Measurements from ENCODE around the gene DAB2IP. TPM values are rescaled to one million over a fixed set of nuclear protein-coding genes. Genes with fewer than 3 reads are reported as not detected.

The DAB2IP gene
- total RNA-seq, 2 donors from 2014 or later: 70.7 to 71.0 TPM

DNA sequence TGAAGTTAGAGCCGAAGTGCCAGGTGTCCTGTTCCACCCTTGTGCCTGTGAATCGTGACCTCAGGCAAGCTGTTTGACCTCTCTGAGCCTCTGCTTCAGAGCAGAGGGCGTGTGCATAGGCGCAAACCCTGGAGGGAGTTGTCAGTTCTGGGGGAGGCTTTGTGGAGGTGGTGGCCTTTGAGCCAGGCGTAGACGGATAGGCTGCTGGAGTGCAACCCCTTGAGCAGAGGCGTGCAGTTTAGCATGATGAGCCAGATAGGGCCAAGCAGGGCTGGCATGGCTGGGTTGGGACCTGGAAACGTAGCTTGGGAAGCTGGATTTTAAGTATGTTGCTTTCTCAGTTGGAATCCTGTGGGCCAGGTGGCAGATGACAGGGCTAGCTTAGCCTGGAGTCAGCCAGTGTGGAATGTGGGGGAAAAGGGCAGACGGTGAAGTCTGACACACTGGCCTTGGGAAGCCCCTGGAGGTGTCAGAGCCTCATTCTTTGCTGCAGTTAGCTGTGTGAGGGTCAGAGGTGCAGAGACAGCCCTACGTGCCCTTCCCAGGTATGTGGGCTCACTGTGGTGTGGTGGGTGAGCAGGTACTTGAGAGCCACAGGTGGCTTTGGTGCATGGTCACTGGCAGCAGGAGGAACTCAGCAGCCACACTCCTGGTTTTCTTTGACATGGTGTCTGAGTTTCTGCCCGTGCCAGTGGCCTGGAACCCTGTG is 93.4 kb downstream of the DAB2IP start:
- no peaks in the 10 kb centered on the region for H3K27me3 Mint-ChIP-seq (ENCODE audit: insufficient read depth)
- H3K4me3 Mint-ChIP-seq: no peak overlapping the region
- Histone ChIP-seq H3K27me3 (ENCODE audit: control insufficient read depth, insufficient read depth, low read length, poor library complexity, severe bottlenecking) (no peaks in the 10 kb centered on the region), H3K9ac (ENCODE audit: extremely low read depth, low read length, poor library complexity, severe bottlenecking) (peak overlapping the region; percentile 60), H3K36me3 (ENCODE audit: control insufficient read depth, insufficient read depth, low read length) (no peaks in the 10 kb centered on the region), H3K27ac (ENCODE audit: low read depth, low read length) (peak overlapping the region; percentile 13), H3K4me1 (ENCODE audit: control insufficient read depth, insufficient read depth, low read length) (peaks cover 20% of the 10 kb centered on the region), H3K4me3 (ENCODE audit: low read length) (no peak overlapping the region), H3K9me3 (ENCODE audit: control insufficient read depth, low read length) (no peaks in the 10 kb centered on the region)
- 67 to 83% methylated on average over 7 to 11 of the region's 11 CpGs for WGBS, 2 experiments (ENCODE audit: insufficient coverage in 1 of 2, insufficient read length in 1 of 2)
- H3K9me3 Mint-ChIP-seq: no peaks in the 10 kb centered on the region
- peak; percentile 78 for DNase-seq
- no peak overlapping the region for H3K27ac Mint-ChIP-seq
- peaks cover 21% of the 10 kb centered on the region for H3K4me1 Mint-ChIP-seq
- no peaks in the 10 kb centered on the region for H3K36me3 Mint-ChIP-seq (ENCODE audit: low read depth)
- TF ChIP-seq, protein P1, sequence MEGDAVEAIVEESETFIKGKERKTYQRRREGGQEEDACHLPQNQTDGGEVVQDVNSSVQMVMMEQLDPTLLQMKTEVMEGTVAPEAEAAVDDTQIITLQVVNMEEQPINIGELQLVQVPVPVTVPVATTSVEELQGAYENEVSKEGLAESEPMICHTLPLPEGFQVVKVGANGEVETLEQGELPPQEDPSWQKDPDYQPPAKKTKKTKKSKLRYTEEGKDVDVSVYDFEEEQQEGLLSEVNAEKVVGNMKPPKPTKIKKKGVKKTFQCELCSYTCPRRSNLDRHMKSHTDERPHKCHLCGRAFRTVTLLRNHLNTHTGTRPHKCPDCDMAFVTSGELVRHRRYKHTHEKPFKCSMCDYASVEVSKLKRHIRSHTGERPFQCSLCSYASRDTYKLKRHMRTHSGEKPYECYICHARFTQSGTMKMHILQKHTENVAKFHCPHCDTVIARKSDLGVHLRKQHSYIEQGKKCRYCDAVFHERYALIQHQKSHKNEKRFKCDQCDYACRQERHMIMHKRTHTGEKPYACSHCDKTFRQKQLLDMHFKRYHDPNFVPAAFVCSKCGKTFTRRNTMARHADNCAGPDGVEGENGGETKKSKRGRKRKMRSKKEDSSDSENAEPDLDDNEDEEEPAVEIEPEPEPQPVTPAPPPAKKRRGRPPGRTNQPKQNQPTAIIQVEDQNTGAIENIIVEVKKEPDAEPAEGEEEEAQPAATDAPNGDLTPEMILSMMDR (conservative IDR thresholded peaks at IDR 0.05): peak; percentile 9

DNA sequence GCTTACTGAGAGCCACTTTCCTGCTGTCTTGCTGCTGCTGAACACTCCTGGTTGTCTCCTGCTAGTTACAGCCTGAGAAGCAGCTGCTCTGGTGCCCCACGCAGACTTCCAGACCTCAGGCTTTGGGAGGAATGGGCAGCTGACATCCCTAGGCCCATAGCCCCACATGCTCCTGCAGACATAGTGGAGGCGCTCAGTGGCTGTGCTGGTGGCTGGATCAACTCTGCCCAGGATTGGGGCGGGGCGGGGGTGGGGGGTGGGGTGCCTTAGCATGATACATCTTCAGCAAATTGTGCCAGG is 93.9 kb downstream of the DAB2IP start:
- Histone ChIP-seq H3K27me3 (ENCODE audit: control insufficient read depth, insufficient read depth, low read length, poor library complexity, severe bottlenecking) (no peaks in the 10 kb centered on the region), H3K27ac (ENCODE audit: low read depth, low read length) (no peak overlapping the region), H3K9me3 (ENCODE audit: control insufficient read depth, low read length) (no peaks in the 10 kb centered on the region), H3K4me1 (ENCODE audit: control insufficient read depth, insufficient read depth, low read length) (peaks cover 25% of the 10 kb centered on the region), H3K4me3 (ENCODE audit: low read length) (no peak overlapping the region), H3K36me3 (ENCODE audit: control insufficient read depth, insufficient read depth, low read length) (no peaks in the 10 kb centered on the region), H3K9ac (ENCODE audit: extremely low read depth, low read length, poor library complexity, severe bottlenecking) (no peak overlapping the region)
- no peak overlapping the region for H3K4me3 Mint-ChIP-seq
- DNase-seq: no peak
- no peaks in the 10 kb centered on the region for H3K36me3 Mint-ChIP-seq (ENCODE audit: low read depth)
- no peak overlapping the region for H3K27ac Mint-ChIP-seq
- H3K27me3 Mint-ChIP-seq (ENCODE audit: insufficient read depth): no peaks in the 10 kb centered on the region
- TF ChIP-seq, protein P1 (conservative IDR thresholded peaks at IDR 0.05): no peak
- peaks cover 21% of the 10 kb centered on the region for H3K4me1 Mint-ChIP-seq
- no peaks in the 10 kb centered on the region for H3K9me3 Mint-ChIP-seq
- WGBS, 2 experiments (ENCODE audit: insufficient coverage in 1 of 2, insufficient read length in 1 of 2): 85% methylated on average over 4 of the region's 4 CpGs; no CpG with 5 or more reads in 1 of the 2 experiments

DNA sequence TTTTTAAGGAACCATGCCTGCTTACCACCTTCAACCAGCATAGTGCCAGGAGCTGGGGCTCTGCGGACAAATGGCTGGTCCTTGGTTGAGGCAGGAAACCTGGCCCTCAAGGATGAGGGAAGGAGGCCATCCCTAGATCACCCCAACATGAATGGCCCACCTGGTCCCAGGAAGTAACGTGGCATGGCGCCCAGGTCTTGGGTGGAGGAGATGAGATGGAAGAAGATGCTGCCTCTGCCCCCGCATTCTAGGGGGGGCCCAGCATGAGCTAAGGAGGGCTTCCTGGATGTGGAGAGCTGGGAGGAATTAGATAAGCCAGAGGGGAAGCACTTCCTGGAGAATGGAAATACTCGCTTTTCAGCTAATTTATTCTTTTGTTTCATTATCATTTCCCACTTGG is 95.0 kb downstream of the DAB2IP start:
- Mint-ChIP-seq H3K27me3 (ENCODE audit: insufficient read depth) (no peaks in the 10 kb centered on the region), H3K4me3 (no peak overlapping the region), H3K36me3 (ENCODE audit: low read depth) (no peaks in the 10 kb centered on the region), H3K27ac (no peak overlapping the region), H3K4me1 (peaks cover 27% of the 10 kb centered on the region), H3K9me3 (no peaks in the 10 kb centered on the region)
- no peaks in the 10 kb centered on the region for H3K36me3 ChIP-seq (ENCODE audit: control insufficient read depth, insufficient read depth, low read length)
- no peaks in the 10 kb centered on the region for H3K9me3 ChIP-seq (ENCODE audit: control insufficient read depth, low read length)
- H3K27ac ChIP-seq (ENCODE audit: low read depth, low read length): no peak overlapping the region
- H3K4me3 ChIP-seq (ENCODE audit: low read length): no peak overlapping the region
- peaks cover 27% of the 10 kb centered on the region for H3K4me1 ChIP-seq (ENCODE audit: control insufficient read depth, insufficient read depth, low read length)
- 90 to 100% methylated on average over 1 to 5 of the region's 5 CpGs for whole genome bisulfite sequencing, 2 experiments (ENCODE audit: insufficient coverage in 1 of 2, insufficient read length in 1 of 2)
- TF ChIP-seq, protein P1 (conservative IDR thresholded peaks at IDR 0.05): no peak
- no peaks in the 10 kb centered on the region for H3K27me3 ChIP-seq (ENCODE audit: control insufficient read depth, insufficient read depth, low read length, poor library complexity, severe bottlenecking)
- no peak for DNase-seq
- no peak overlapping the region for H3K9ac ChIP-seq (ENCODE audit: extremely low read depth, low read length, poor library complexity, severe bottlenecking)
